BE2C (cell line): ENCODE results near the gene IQCH.

Experiments used
- DNase-seq: peaks from one replicate; pipeline ENCODE4 v3.0.0-alpha.2; 2020
- H3K27me3 ChIP-seq: fragments of 250-450 bp; sonication (Bioruptor Pico); 2 replicates; pipeline ENCODE4 v1.5.1; 2020; ENCODE audit warnings: mild to moderate bottlenecking
- H3K36me3 ChIP-seq: fragments of 250-450 bp; sonication (Bioruptor Pico); 2 replicates; pipeline ENCODE4 v1.5.1; 2020; ENCODE audit warnings: mild to moderate bottlenecking
- H3K4me1 ChIP-seq: fragments of 250-450 bp; sonication (Bioruptor Pico); 2 replicates; pipeline ENCODE4 v1.5.1; 2020
- H3K4me3 ChIP-seq: 2 replicates; pipeline ENCODE4 v1.5.1; 2011; ENCODE audit warnings: low read depth, low read length
- H3K9me3 ChIP-seq: fragments of 250-450 bp; sonication (Bioruptor Pico); 2 replicates; pipeline ENCODE4 v1.5.1; 2020
- TF ChIP-seq, protein P1 (sequence below): IDR thresholded peaks from 2 replicates; pipeline ENCODE4 v1.5.1; 2012; ENCODE audit warnings: mild to moderate bottlenecking, low read depth, low read length

The IQCH gene

DNA sequence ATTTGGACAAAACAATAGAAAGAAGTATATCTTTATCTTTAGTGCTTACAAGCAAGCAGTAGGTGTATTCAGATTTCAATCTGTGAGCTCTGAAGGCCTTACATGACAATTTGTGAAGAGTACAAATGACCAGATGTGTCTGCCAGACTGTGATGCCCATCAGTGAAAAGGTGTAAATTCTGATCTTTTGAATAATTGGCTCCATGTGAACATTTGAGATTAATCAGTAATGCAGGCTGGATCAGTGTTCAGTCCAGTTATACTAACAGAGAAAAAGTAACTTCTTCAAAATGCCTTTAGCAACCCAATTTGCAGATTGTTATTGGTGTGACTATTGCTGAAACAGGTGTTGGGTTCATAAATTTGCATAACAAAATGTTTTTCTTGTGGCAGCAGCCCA lies 5.2 kb downstream of the IQCH start:
- DNase-seq, result no peak
- TF ChIP-seq, protein P1, sequence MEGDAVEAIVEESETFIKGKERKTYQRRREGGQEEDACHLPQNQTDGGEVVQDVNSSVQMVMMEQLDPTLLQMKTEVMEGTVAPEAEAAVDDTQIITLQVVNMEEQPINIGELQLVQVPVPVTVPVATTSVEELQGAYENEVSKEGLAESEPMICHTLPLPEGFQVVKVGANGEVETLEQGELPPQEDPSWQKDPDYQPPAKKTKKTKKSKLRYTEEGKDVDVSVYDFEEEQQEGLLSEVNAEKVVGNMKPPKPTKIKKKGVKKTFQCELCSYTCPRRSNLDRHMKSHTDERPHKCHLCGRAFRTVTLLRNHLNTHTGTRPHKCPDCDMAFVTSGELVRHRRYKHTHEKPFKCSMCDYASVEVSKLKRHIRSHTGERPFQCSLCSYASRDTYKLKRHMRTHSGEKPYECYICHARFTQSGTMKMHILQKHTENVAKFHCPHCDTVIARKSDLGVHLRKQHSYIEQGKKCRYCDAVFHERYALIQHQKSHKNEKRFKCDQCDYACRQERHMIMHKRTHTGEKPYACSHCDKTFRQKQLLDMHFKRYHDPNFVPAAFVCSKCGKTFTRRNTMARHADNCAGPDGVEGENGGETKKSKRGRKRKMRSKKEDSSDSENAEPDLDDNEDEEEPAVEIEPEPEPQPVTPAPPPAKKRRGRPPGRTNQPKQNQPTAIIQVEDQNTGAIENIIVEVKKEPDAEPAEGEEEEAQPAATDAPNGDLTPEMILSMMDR, result no peak
- H3K4me1 ChIP-seq, result no peaks in the 10 kb centered on the region
- no peaks in the 10 kb centered on the region for H3K27me3 ChIP-seq
- H3K9me3 ChIP-seq, result no peaks in the 10 kb centered on the region
- no peaks in the 10 kb centered on the region for H3K36me3 ChIP-seq
- H3K4me3 ChIP-seq, result no peak overlapping the region

DNA sequence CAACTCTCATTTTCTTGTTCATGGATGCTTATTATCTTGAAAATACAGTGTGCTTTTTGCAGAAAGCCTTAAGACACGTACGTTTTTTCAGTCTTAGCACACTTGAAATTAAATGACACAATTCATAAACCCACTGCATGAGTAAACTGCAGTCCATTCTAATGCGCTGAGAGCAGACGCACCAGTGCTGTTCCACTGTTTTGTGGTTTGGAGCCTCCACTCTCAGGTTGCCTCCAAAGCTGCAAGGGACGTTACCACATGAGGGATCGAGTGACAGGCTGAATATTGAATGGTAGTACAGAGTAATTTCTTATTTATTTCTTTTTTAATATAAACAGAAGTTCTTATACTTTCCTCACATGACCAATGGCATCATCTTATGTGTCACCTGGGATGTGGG lies 12.3 kb downstream of the IQCH start:
- Histone ChIP-seq H3K9me3 (no peaks in the 10 kb centered on the region), H3K4me3 (no peak overlapping the region), H3K27me3 (no peaks in the 10 kb centered on the region), H3K36me3 (no peaks in the 10 kb centered on the region), H3K4me1 (no peaks in the 10 kb centered on the region; the same call in 1 of the 2 replicates)
- TF ChIP-seq, protein P1, result no peak
- no peak for DNase-seq

DNA sequence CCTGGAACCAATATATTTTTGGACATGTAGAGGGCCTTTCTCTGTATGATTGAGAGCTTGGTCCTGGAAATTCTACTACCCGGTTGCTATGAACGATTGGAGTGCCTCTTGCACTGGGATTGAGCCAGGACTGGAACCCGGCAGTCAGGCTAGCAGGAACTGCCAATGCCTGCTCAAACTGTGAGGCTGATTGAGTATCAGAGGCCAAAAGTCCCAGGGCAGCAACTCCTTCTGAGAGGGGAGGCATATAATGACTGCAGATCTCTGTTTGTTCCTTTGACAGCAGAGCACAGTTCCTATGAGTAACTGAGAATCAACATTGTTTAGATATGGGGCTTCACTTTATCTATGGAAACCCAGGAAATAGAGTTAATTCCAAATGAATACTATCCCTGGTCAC lies 12.9 kb downstream of the IQCH start:
- Histone ChIP-seq H3K4me1 (no peaks in the 10 kb centered on the region; the same call in 1 of the 2 replicates), H3K36me3 (no peaks in the 10 kb centered on the region), H3K4me3 (no peak overlapping the region), H3K9me3 (no peaks in the 10 kb centered on the region), H3K27me3 (no peaks in the 10 kb centered on the region)
- DNase-seq, result no peak
- TF ChIP-seq, protein P1, result no peak

- no peak overlapping the region for H3K4me3 ChIP-seq
- no peaks in the 10 kb centered on the region; the same call in 1 of the 2 replicates for H3K4me1 ChIP-seq
- no peaks in the 10 kb centered on the region for H3K36me3 ChIP-seq
- TF ChIP-seq, protein P1, result no peak
- no peak for DNase-seq
- no peaks in the 10 kb centered on the region for H3K27me3 ChIP-seq
- no peaks in the 10 kb centered on the region for H3K9me3 ChIP-seq
Measured at GRCh38 chr15:67267951-67268941, 13.7 kb downstream of the IQCH start.

- Histone ChIP-seq H3K36me3 (no peaks in the 10 kb centered on the region), H3K4me3 (no peak overlapping the region), H3K9me3 (no peaks in the 10 kb centered on the region), H3K4me1 (no peaks in the 10 kb centered on the region), H3K27me3 (no peaks in the 10 kb centered on the region)
- TF ChIP-seq, protein P1, result no peak
- no peak for DNase-seq
Measured at GRCh38 chr15:67274236-67274635, 19.6 kb downstream of the IQCH start.

DNA sequence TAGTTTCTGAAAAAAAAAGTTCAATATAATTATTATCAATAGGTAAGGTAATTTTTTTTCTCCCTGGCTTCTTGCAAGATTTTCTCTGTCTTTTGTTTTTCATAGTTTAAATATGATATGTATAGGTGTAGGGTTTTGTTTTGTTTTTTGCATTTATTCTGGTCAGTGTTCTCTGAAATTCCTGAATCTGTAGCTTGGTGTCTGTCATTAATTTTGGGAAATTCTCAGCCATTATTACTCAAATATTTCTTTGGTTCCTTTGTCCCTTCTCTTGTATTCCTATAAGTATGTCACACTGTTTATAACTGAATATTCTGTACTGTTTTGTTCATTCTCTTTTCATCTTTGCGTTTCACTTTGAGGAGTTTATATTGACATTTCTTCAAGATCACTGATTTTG lies 22.1 kb downstream of the IQCH start:
- Histone ChIP-seq H3K36me3 (no peaks in the 10 kb centered on the region), H3K27me3 (no peaks in the 10 kb centered on the region), H3K9me3 (no peaks in the 10 kb centered on the region), H3K4me1 (no peaks in the 10 kb centered on the region), H3K4me3 (no peak overlapping the region)
- TF ChIP-seq, protein P1, result no peak
- no peak for DNase-seq
